ENCODE data around the gene ARAF. TPM values are rescaled to one million over a fixed set of nuclear protein-coding genes. Genes with fewer than 3 reads are reported as not detected.
A peak's percentile ranks its signal among the peaks of the same experiment; 100 is the strongest.

The ARAF gene
- total RNA-seq, 1 experiment from 2014 or later, result 68.5 TPM

GRCh38 chrX:47579537-47579936 lies 18.5 kb downstream of the ARAF start:
- no peak overlapping the region for H3K27ac Mint-ChIP-seq (ENCODE audit: unreplicated experiment)
- H3K27me3 ChIP-seq (replicated peaks; ENCODE audit: control insufficient read depth, insufficient read depth, low read length), result no peaks in the 10 kb centered on the region
- no peaks in the 10 kb centered on the region for H3K27me3 Mint-ChIP-seq (ENCODE audit: insufficient read depth, unreplicated experiment)
- intact Hi-C loops (cut with micrococcal nuclease; ENCODE audit: unreplicated experiment), result no loop called here
- TF ChIP-seq CTCF (IDR thresholded peaks at IDR 0.05; ENCODE audit: insufficient read depth in 1 of 2, low read depth in 1 of 2, low read length in 1 of 2, severe bottlenecking in 1 of 2, unreplicated experiment in 1 of 2), result no peak
- no peak overlapping the region for H3K4me3 ChIP-seq (ENCODE audit: low read depth, low read length)
- H3K36me3 ChIP-seq (ENCODE audit: control insufficient read depth, insufficient read depth, low read length), result no peaks in the 10 kb centered on the region
- ChIA-PET CTCF (no interaction called here), POLR2A (no interaction called here)
- H3K36me3 Mint-ChIP-seq (ENCODE audit: insufficient read depth, unreplicated experiment), result no peaks in the 10 kb centered on the region
- no peak for DNase-seq
- H3K4me3 Mint-ChIP-seq (ENCODE audit: unreplicated experiment), result no peak overlapping the region
- H3K4me1 Mint-ChIP-seq (ENCODE audit: low read depth, unreplicated experiment), result no peaks in the 10 kb centered on the region
- H3K9me3 Mint-ChIP-seq (ENCODE audit: unreplicated experiment), result no peaks in the 10 kb centered on the region
- no peaks in the 10 kb centered on the region for H3K4me1 ChIP-seq
- BruUV-seq (replicated peaks), result no TSS peak
- no peaks in the 10 kb centered on the region for H3K9me3 ChIP-seq

- no peak for TF ChIP-seq CTCF (IDR thresholded peaks at IDR 0.05; ENCODE audit: insufficient read depth in 1 of 2, low read depth in 1 of 2, low read length in 1 of 2, severe bottlenecking in 1 of 2, unreplicated experiment in 1 of 2)
- DNase-seq, result peak in 1 of 2 experiments; percentile 59
- no peaks in the 10 kb centered on the region for H3K4me1 ChIP-seq
- Mint-ChIP-seq H3K27me3 (ENCODE audit: insufficient read depth, unreplicated experiment) (no peaks in the 10 kb centered on the region), H3K4me1 (ENCODE audit: low read depth, unreplicated experiment) (no peaks in the 10 kb centered on the region), H3K4me3 (ENCODE audit: unreplicated experiment) (no peak within 1 kb of the TSS), H3K27ac (ENCODE audit: unreplicated experiment) (no peak within 1 kb of the TSS), H3K36me3 (ENCODE audit: insufficient read depth, unreplicated experiment) (no peaks in the 10 kb centered on the region), H3K9me3 (ENCODE audit: unreplicated experiment) (no peaks in the 10 kb centered on the region)
- H3K27me3 ChIP-seq (replicated peaks; ENCODE audit: control insufficient read depth, insufficient read depth, low read length), result no peaks in the 10 kb centered on the region
- no peaks in the 10 kb centered on the region for H3K36me3 ChIP-seq (ENCODE audit: control insufficient read depth, insufficient read depth, low read length)
- BruUV-seq (replicated peaks), result no TSS peak
- ChIA-PET CTCF (no interaction called here), POLR2A (no interaction called here)
- no peak within 1 kb of the TSS for H3K4me3 ChIP-seq (ENCODE audit: low read depth, low read length)
- intact Hi-C loops (cut with micrococcal nuclease; ENCODE audit: unreplicated experiment), result no loop called here
- H3K9me3 ChIP-seq, result no peaks in the 10 kb centered on the region
Observed at GRCh38 chrX:47581731-47582647, 21.0 kb downstream of the ARAF start, which contains the start of gene TIMP1. Gene TIMP1, plus strand, starts transcription at chrX:47582436. Its CDS starts 980 bp downstream, at chrX:47583416.

- DNase-seq, result no peak
- no peak overlapping the region for H3K4me3 ChIP-seq (ENCODE audit: low read depth, low read length)
- intact Hi-C loops (cut with micrococcal nuclease; ENCODE audit: unreplicated experiment), result no loop called here
- Mint-ChIP-seq H3K27me3 (ENCODE audit: insufficient read depth, unreplicated experiment) (no peaks in the 10 kb centered on the region), H3K27ac (ENCODE audit: unreplicated experiment) (no peak overlapping the region), H3K9me3 (ENCODE audit: unreplicated experiment) (no peaks in the 10 kb centered on the region), H3K4me1 (ENCODE audit: low read depth, unreplicated experiment) (no peaks in the 10 kb centered on the region), H3K4me3 (ENCODE audit: unreplicated experiment) (no peak overlapping the region), H3K36me3 (ENCODE audit: insufficient read depth, unreplicated experiment) (no peaks in the 10 kb centered on the region)
- H3K9me3 ChIP-seq, result no peaks in the 10 kb centered on the region
- BruUV-seq (replicated peaks), result no TSS peak
- H3K36me3 ChIP-seq (ENCODE audit: control insufficient read depth, insufficient read depth, low read length), result no peaks in the 10 kb centered on the region
- no peaks in the 10 kb centered on the region for H3K27me3 ChIP-seq (replicated peaks; ENCODE audit: control insufficient read depth, insufficient read depth, low read length)
- no peaks in the 10 kb centered on the region for H3K4me1 ChIP-seq
- TF ChIP-seq CTCF (IDR thresholded peaks at IDR 0.05; ENCODE audit: insufficient read depth in 1 of 2, low read depth in 1 of 2, low read length in 1 of 2, severe bottlenecking in 1 of 2, unreplicated experiment in 1 of 2), result no peak
- ChIA-PET CTCF (no interaction called here), POLR2A (no interaction called here)
Observed at GRCh38 chrX:47583240-47583861, 22.3 kb downstream of the ARAF start.
